ENCODE data around the gene COL6A2.

COL6A2 gene

DNA sequence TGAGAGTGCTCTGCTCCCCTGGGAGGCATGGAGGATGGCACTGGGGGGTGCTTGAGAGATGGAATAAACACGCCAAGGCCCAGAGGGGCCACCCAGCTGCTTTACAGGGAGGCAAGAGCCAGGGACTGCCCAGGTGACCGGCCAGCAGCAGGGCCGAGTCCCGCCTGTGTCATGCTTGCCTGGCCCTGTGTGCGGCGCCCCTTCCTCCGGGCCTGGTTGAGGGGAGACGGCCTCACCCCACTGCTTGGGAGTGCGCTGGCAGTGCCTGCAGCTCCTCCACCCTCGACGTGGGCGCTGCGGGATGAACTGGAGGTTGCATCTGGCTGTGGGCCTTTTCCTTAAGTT lies 33.1 kb upstream of the COL6A2 start:
- TF ChIP-seq, protein P1, sequence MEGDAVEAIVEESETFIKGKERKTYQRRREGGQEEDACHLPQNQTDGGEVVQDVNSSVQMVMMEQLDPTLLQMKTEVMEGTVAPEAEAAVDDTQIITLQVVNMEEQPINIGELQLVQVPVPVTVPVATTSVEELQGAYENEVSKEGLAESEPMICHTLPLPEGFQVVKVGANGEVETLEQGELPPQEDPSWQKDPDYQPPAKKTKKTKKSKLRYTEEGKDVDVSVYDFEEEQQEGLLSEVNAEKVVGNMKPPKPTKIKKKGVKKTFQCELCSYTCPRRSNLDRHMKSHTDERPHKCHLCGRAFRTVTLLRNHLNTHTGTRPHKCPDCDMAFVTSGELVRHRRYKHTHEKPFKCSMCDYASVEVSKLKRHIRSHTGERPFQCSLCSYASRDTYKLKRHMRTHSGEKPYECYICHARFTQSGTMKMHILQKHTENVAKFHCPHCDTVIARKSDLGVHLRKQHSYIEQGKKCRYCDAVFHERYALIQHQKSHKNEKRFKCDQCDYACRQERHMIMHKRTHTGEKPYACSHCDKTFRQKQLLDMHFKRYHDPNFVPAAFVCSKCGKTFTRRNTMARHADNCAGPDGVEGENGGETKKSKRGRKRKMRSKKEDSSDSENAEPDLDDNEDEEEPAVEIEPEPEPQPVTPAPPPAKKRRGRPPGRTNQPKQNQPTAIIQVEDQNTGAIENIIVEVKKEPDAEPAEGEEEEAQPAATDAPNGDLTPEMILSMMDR (IDR thresholded peaks at IDR 0.05; ENCODE audit: low read depth, low read length, missing control alignments): no peak
- DNase-seq (ENCODE audit: low read depth): no peak
- H3K4me3 ChIP-seq (ENCODE audit: low read depth, low read length): no peak overlapping the region

DNA sequence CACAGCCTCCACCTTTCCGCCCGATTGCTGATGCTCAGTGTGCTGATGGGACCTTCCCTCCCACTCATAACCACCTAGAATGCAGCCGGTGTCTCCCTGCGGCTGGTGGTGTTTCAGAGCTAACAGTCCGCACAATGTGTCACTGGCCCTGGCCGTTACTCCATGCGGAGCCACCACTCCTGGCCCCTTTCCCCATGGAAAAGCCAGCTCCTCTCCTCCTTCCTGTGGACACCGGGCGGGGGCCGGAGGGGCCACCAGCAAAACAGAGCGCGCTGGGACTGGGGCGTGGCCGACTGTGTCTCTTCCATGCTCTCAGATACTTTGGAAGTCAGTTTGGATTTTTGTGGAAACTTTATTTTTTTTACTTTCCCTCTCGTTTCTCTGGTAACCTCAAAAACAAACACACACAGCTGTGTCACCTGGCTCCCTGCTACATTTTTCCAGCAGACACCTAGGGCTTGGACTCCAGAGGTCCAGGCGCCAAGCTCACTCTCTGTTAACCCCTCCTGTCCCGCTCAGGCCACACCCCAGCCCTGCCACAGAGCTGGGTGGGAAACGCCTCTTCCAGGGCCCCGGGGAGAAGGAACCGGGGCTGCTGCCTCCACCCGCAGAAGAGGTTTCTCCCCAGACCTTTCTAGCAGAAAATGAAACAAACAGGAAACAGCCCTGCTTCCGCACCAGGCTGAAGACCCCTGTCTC lies 32.5 kb upstream of the COL6A2 start:
- no peak for DNase-seq (ENCODE audit: low read depth)
- no peak overlapping the region for H3K4me3 ChIP-seq (ENCODE audit: low read depth, low read length)

DNA sequence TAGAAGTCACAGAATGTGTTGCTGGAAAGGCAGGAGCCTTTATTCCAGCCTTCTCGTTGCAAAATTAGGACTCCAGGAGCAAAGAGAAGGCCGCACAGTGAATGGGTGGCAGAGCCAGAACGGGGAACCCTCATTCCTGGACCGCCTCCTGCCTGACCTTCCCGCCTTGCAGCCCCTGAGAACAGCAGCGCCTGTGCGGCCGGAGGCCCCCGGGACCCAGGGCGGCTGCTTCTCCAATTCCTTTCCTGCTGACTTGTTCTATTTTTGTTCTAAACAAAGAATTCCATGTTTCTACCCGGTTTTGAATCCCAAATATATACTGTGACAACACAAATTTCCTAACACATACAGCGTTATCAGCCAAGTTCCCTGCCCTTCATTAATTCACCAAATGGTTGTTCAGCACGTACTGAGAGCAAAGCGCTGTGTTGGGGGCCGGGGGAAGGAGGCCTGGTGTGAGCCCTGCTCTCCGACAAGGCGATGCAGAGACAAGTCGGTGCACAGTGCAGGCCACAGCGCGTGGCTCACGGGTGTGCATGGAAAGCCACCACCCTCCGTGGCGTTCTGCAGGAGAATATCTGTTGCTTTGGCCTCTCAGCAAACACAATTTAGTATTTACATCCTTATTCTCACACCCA lies 31.9 kb upstream of the COL6A2 start:
- H3K4me3 ChIP-seq (ENCODE audit: low read depth, low read length): no peak overlapping the region
- TF ChIP-seq, protein P1 (IDR thresholded peaks at IDR 0.05; ENCODE audit: low read depth, low read length, missing control alignments): no peak
- DNase-seq (ENCODE audit: low read depth): no peak

More for the DNA sequence above, 32.5 kb upstream of the COL6A2 start:
- TF ChIP-seq, protein P1 (IDR thresholded peaks at IDR 0.05; ENCODE audit: low read depth, low read length, missing control alignments): no peak

DNA sequence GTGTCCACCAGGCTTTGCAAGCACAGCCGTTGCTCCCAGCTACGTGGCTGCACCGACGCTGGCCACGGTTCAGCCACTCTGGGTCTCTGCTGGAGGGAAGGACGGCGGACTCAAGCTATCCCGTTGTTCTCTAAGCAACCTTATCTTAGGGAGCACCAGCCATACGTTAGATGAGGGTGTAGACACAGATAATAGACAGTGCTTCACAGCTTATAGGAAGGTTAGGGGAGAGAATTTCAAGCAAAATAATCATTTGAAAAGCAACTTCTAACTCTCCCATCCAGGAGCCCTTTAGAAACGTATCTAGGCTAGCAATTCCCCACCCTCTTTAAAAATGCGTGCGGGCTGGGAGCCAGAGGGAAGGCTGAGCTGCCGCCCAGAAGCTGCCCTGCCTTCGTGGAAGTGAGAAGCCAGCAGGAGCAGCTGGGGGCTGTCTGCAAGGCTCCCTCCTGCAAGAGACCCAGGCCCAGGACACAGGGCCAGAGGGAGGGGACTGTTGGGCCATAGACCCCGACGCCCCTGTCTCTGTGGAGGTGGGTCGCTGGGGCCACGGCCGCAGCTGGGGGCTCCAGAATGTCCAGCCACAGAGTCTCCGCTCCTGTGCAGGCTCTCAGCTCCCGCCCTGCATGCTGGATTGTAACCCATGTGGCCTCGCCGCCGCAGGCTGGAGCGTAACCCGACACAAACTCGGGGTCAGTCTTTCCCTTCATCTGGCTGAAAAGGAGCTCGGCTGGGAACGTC lies 31.2 kb upstream of the COL6A2 start:
- TF ChIP-seq, protein P1 (IDR thresholded peaks at IDR 0.05; ENCODE audit: low read depth, low read length, missing control alignments): no peak
- no peak for DNase-seq (ENCODE audit: low read depth)

DNA sequence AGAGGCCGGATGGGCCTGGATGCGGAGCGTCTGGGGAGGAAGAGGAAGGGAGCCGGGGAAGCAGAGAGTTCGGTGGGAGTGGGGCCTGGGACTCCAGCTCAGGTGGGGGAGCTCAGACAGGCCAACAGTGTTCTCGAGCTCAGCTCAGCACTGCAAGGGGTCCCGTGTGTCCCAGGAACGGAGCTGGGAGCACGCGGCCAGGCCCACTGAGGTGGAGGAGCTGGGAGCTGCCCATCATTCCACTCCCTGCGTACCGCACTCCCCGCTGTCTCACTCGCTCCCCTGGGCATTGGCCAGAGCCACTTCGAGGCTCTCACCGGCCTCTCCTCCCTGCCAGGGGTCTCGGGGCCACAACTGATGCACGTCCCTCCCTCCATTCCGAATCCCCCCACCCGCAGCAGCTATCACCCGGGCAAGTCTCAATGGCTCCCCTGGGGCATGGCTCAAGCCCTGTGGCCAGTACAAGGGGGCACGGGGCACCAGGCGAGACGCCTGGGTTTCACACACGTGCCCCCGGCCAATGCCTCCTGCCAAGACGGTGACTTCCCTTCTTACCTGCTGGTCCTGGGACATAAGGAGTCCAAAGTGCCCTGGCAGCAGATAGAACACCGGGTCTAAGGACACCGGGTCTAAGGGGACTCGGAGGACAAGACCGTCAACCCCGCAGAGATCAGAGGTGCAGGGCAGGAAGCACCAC lies 30.3 kb upstream of the COL6A2 start:
- TF ChIP-seq, protein P1 (IDR thresholded peaks at IDR 0.05; ENCODE audit: low read depth, low read length, missing control alignments): no peak
- no peak for DNase-seq (ENCODE audit: low read depth)
- H3K4me3 ChIP-seq (ENCODE audit: low read depth, low read length): no peak overlapping the region

More for the DNA sequence above, 31.2 kb upstream of the COL6A2 start:
- H3K4me3 ChIP-seq (ENCODE audit: low read depth, low read length): no peak overlapping the region

DNA sequence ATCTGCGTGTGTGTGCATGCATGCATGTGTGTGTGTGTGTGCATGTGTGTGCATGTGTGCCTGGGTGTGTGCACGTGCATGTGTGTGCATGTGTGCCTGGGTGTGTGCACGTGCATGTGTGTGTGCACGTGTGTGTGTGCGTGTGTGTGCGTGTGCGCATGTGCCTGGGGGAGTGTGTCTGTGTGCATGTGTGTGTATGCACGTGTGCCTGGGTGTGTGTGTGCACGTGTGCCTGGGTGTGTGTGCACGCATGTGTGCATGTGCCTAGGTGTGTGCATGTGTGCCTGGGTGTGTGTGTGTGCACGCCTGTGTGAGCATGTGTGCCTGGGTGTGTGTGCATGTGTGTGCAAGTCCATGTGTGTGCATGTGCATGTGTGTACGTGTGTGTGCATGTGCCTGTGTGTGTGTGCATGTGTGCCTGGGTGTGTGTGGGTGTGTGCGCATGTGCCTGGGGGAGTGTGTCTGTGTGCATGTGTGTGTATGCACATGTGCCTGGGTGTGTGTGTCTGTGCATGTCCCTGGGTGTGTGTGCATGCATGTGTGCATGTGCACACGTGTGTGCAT lies 29.3 kb upstream of the COL6A2 start:
- TF ChIP-seq, protein P1 (IDR thresholded peaks at IDR 0.05; ENCODE audit: low read depth, low read length, missing control alignments): no peak
- no peak for DNase-seq (ENCODE audit: low read depth)
- no peak overlapping the region for H3K4me3 ChIP-seq (ENCODE audit: low read depth, low read length)

Data from GM12864 (cell line).